OCI-LY3 (cell line): ENCODE data around the gene NAV2.

Experiments used
- H2AFZ ChIP-seq: fragments of 200-600, 300-600 bp; shearing (Covaris generic); 2 replicates; pipeline ENCODE4 v1.6.0; 2014; ENCODE audit warnings: antibody characterized with exemption, low read depth, low read length
- H3K27ac ChIP-seq: fragments of 200-600, 300-600 bp; sonication (generic); 2 replicates; pipeline ENCODE4 v1.5.1; 2014; ENCODE audit warnings: mild to moderate bottlenecking, low read length, moderate library complexity, mixed read lengths
- H3K27me3 ChIP-seq: fragments of 200-600, 300-600 bp; sonication (generic); 2 replicates; pipeline ENCODE4 v1.6.1; 2014; ENCODE audit warnings: low read depth, low read length, mixed read lengths
- H3K36me3 ChIP-seq: fragments of 200-600, 300-600 bp; sonication (generic); replicated peaks from 2 replicates; pipeline ENCODE3; 2014; ENCODE audit warnings: low read depth, low read length, mixed read lengths
- H3K4me1 ChIP-seq: fragments of 300-600, 200-600 bp; sonication (generic); 2 replicates; pipeline ENCODE4 v1.6.1; 2014; ENCODE audit warnings: low read length, mixed read lengths
- H3K4me2 ChIP-seq: fragments of 200-600, 300-600 bp; sonication (generic); 2 replicates; pipeline ENCODE4 v1.6.1; 2014; ENCODE audit warnings: low read length, mixed read lengths
- H3K4me3 ChIP-seq: fragments of 300-600, 200-600 bp; sonication (generic); 2 replicates; pipeline ENCODE4 v1.5.1; 2014; ENCODE audit warnings: antibody characterized with exemption, mild to moderate bottlenecking, low read length, moderate library complexity
- H3K79me2 ChIP-seq: fragments of 300-600, 200-600 bp; shearing (Covaris generic); 2 replicates; pipeline ENCODE4 v1.6.1; 2014; ENCODE audit warnings: mild to moderate bottlenecking, low read length, mixed read lengths
- H3K9ac ChIP-seq: fragments of 300-600, 200-600 bp; shearing (Covaris generic); 2 replicates; pipeline ENCODE4 v1.6.0; 2014; ENCODE audit warnings: mild to moderate bottlenecking, low read length, moderate library complexity
- H3K9me3 ChIP-seq: fragments of 200-600, 300-600 bp; shearing (Covaris generic); 2 replicates; pipeline ENCODE4 v1.6.1; 2014; ENCODE audit warnings: low read length, mixed read lengths; ENCODE audit not compliant: insufficient read depth
- H4K20me1 ChIP-seq: fragments of 200-600, 300-600 bp; sonication (generic); 2 replicates; pipeline ENCODE4 v1.6.1; 2016; ENCODE audit warnings: low read length, mixed read lengths; ENCODE audit not compliant: insufficient read depth
- EZH2phosphoT487 ChIP-seq: fragments of 200-600 bp; shearing (Covaris generic); IDR thresholded peaks from 2 replicates; pipeline ENCODE4 v1.6.1; 2018; ENCODE audit warnings: antibody characterized with exemption, mixed run types, low read depth
- TF ChIP-seq, protein P1 (sequence below): fragments of 200-600, 300-600 bp; sonication (generic); IDR thresholded peaks from 2 replicates; pipeline ENCODE4 v1.5.1; 2014; ENCODE audit warnings: antibody characterized with exemption, low read length, low read depth

The NAV2 gene

DNA sequence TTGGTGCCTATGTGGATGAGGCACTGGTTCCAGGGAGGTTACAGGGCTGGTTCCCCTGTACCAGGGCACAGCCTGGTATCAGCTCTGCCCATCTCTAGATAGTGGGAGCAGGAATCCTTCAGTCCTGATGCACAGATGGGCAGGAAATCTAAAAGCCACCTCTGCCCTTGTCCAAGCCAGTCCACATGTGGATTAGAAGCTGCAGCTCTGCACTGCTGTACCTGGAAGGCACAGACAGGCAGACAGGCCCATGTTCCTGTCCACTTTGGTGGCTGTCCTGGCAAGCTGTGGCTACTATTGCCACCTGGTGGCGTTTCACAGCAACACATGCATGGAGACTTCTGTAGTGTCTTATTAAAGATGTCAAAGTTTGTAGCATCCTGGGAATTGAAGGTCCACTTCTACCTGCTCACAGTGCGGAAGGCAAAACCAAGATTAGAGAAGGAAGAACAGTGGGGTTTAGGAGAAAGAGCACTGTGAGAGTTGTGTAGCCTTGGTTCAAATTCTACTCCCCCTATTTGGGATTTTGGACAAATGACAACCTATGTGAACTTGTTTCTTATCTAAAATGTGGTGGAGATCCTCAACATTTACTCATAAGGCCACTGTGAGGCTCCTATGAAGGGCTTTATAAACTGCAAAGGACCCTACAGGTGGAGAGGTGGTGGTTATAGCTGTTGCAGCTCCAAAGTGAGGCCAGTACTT, 30.1 kb downstream of the NAV2 start:
- no peaks in the 10 kb centered on the region for H3K36me3 ChIP-seq
- TF ChIP-seq, protein P1, sequence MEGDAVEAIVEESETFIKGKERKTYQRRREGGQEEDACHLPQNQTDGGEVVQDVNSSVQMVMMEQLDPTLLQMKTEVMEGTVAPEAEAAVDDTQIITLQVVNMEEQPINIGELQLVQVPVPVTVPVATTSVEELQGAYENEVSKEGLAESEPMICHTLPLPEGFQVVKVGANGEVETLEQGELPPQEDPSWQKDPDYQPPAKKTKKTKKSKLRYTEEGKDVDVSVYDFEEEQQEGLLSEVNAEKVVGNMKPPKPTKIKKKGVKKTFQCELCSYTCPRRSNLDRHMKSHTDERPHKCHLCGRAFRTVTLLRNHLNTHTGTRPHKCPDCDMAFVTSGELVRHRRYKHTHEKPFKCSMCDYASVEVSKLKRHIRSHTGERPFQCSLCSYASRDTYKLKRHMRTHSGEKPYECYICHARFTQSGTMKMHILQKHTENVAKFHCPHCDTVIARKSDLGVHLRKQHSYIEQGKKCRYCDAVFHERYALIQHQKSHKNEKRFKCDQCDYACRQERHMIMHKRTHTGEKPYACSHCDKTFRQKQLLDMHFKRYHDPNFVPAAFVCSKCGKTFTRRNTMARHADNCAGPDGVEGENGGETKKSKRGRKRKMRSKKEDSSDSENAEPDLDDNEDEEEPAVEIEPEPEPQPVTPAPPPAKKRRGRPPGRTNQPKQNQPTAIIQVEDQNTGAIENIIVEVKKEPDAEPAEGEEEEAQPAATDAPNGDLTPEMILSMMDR, result peak; percentile 87
- TF ChIP-seq EZH2phosphoT487, result no peak
- H4K20me1 ChIP-seq, result no peaks in the 10 kb centered on the region

DNA sequence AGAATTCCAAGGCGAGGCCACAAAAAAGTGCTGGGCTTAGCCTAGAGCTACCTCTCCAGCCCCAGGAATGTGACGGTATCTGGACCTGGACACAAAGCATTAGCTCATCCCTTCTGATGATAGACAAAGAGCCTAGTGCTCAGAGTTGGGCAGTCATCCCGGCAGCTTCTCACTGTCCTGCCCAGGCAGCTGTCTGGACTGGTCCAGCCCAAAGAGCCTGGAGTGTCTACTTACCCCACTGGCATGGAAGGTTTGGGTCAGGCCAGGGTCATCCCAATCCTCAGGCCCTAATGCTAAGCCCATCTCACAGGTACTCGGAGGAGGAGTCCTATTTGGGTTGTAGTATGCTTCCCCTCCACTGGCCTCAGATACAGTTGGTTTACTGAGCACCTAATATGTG, 31.0 kb downstream of the NAV2 start:
- Histone ChIP-seq H3K4me2 (no peak overlapping the region), H3K36me3 (no peaks in the 10 kb centered on the region), H2AFZ (no peak overlapping the region), H3K4me1 (no peaks in the 10 kb centered on the region), H4K20me1 (no peaks in the 10 kb centered on the region), H3K27me3 (peaks cover 15% of the 10 kb centered on the region), H3K9ac (no peak overlapping the region), H3K79me2 (no peaks in the 10 kb centered on the region), H3K4me3 (no peak overlapping the region), H3K9me3 (no peaks in the 10 kb centered on the region), H3K27ac (no peak overlapping the region)
- TF ChIP-seq EZH2phosphoT487, result no peak

More for the DNA sequence above, 30.1 kb downstream of the NAV2 start:
- H3K27ac ChIP-seq, result no peak overlapping the region
- H3K9ac ChIP-seq, result no peak overlapping the region
- H3K4me2 ChIP-seq, result no peak overlapping the region
- no peaks in the 10 kb centered on the region for H3K9me3 ChIP-seq
- no peak overlapping the region for H3K4me3 ChIP-seq
- H3K79me2 ChIP-seq, result no peaks in the 10 kb centered on the region
- H3K4me1 ChIP-seq, result no peaks in the 10 kb centered on the region
- peaks cover 20% of the 10 kb centered on the region for H3K27me3 ChIP-seq
- H2AFZ ChIP-seq, result no peak overlapping the region

DNA sequence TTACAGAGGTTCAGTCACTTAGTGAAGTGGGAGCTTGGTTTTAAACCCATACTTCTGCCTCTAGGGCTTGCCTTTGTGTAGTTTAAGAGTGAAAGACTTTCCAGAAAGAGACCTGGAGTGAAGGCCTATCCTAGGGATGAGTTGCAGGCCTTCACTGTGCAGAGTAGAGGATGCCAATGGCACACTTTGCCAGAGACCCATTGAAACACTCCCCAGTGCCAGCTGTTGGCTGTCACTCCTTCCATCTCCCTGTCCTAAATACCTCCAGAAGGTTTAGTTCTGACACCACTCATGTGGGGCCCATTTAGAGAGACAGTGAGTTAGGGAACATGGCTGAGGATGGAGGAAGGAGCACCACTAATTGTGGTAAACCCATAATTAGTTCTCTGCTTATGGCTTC, 31.5 kb downstream of the NAV2 start:
- Histone ChIP-seq H3K9me3 (no peaks in the 10 kb centered on the region), H3K36me3 (no peaks in the 10 kb centered on the region), H2AFZ (no peak overlapping the region), H3K4me1 (no peaks in the 10 kb centered on the region), H3K79me2 (no peaks in the 10 kb centered on the region), H4K20me1 (no peaks in the 10 kb centered on the region), H3K27ac (no peak overlapping the region), H3K27me3 (peaks cover 13% of the 10 kb centered on the region; the same call in 1 of the 2 replicates), H3K4me2 (no peak overlapping the region), H3K9ac (no peak overlapping the region), H3K4me3 (no peak overlapping the region)
- TF ChIP-seq, protein P1, result no peak
- no peak for TF ChIP-seq EZH2phosphoT487

DNA sequence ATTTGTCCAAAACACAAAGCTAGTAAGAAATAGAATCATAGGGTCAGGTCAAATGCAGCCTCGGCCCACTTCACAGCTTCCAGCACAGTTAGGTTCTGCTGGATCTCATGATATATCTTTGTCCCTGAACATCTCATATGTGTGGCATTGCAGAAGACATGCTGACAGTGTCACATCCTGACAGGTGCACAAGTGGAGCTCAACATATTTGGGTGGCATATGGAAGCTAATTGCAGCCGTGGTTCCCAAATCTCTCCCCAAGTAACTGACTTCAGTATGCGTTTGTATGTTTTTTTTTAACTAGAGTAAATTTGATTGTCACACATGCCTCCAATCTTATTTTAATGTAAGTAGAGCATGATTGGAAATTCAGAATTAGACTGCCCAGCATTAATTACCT, 33.4 kb downstream of the NAV2 start:
- H3K4me1 ChIP-seq, result no peaks in the 10 kb centered on the region
- no peak overlapping the region for H3K9ac ChIP-seq
- H3K27ac ChIP-seq, result no peak overlapping the region
- H3K79me2 ChIP-seq, result no peaks in the 10 kb centered on the region
- no peaks in the 10 kb centered on the region for H4K20me1 ChIP-seq
- no peaks in the 10 kb centered on the region for H3K9me3 ChIP-seq
- H3K4me2 ChIP-seq, result no peak overlapping the region
- H3K36me3 ChIP-seq, result no peaks in the 10 kb centered on the region
- H2AFZ ChIP-seq, result no peak overlapping the region
- TF ChIP-seq, protein P1, result no peak
- TF ChIP-seq EZH2phosphoT487, result no peak
- peaks cover 22% of the 10 kb centered on the region; the same call in 1 of the 2 replicates for H3K27me3 ChIP-seq
- no peak overlapping the region for H3K4me3 ChIP-seq
